ENCODE results near the gene LAMA5. TPM values are rescaled to one million over a fixed set of nuclear protein-coding genes. Genes with fewer than 3 reads are reported as not detected.

LAMA5 gene
- total and polyA plus RNA-seq, 2 experiments from 2014 or later: 201 to 298 TPM

DNA sequence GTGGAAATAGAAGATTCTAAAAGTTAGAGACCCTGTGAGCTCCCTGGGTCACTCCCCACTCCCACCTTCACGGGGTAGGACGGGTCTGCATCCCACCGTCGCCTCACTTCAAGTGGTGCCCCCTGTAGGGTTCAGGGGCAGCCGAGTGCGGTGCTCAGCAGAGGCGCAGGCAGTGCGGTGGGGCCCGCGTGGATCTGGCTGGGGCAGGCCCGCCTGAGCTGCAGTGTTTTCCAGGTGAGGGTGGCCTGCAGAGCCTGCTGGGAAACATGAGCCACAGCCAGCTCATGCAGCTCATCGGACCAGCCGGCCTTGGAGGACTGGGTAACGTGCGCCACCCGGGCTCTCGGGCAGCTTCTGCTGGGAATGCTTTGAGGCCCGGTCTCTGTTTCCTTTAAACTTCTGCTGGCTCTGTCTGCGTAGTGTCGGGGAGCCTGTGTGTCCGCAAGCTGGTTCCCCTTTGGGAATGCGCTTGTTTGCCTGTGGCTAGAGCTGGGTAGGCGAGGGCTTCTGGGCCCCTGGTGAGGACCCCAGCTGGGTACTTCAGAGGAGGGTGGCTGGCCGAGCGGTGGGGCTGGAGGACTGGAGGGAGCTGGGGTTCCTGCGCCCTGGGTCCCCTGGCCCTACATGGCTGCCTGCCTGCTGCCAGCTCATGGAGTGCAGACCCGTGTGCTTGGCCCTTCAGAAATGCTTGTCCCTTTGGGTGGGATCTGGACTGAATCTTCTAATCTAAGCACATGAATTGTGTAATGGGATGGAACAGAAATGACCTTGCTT, 60.5 kb downstream of the LAMA5 start (continued):
- TF ChIP-seq ZNF462 (CRISPR knock-in tag; IDR thresholded peaks at IDR 0.05) (no peak), STAT1 (IDR thresholded peaks at IDR 0.05; ENCODE audit: unreplicated experiment) (no peak), CREB1 (CRISPR knock-in tag; IDR thresholded peaks at IDR 0.05; ENCODE audit: low read depth) (no peak)
- TF ChIP-seq, protein P1, sequence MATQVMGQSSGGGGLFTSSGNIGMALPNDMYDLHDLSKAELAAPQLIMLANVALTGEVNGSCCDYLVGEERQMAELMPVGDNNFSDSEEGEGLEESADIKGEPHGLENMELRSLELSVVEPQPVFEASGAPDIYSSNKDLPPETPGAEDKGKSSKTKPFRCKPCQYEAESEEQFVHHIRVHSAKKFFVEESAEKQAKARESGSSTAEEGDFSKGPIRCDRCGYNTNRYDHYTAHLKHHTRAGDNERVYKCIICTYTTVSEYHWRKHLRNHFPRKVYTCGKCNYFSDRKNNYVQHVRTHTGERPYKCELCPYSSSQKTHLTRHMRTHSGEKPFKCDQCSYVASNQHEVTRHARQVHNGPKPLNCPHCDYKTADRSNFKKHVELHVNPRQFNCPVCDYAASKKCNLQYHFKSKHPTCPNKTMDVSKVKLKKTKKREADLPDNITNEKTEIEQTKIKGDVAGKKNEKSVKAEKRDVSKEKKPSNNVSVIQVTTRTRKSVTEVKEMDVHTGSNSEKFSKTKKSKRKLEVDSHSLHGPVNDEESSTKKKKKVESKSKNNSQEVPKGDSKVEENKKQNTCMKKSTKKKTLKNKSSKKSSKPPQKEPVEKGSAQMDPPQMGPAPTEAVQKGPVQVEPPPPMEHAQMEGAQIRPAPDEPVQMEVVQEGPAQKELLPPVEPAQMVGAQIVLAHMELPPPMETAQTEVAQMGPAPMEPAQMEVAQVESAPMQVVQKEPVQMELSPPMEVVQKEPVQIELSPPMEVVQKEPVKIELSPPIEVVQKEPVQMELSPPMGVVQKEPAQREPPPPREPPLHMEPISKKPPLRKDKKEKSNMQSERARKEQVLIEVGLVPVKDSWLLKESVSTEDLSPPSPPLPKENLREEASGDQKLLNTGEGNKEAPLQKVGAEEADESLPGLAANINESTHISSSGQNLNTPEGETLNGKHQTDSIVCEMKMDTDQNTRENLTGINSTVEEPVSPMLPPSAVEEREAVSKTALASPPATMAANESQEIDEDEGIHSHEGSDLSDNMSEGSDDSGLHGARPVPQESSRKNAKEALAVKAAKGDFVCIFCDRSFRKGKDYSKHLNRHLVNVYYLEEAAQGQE (IDR thresholded peaks at IDR 0.05; ENCODE audit: unreplicated experiment): no peak

Measured in GM23338 (cell line).